RWPE1 (cell line): ENCODE data around the gene IGFALS.

ENCODE experiments used
- CTCF ChIA-PET: fragments of 350-600 bp; sonication (Branson Sonifier 250); formaldehyde crosslinking; extraction: SDS; loops from one replicate; lab custom pipeline; 2021; lab: Yijun Ruan, JAX
- POLR2A ChIA-PET: fragments of 400-600 bp; formaldehyde crosslinking; extraction: SDS; loops from one replicate; lab custom pipeline; 2020; ENCODE audit warnings: antibody characterized with exemption; ENCODE audit not compliant: low non-redundant PET; lab: Yijun Ruan, JAX
- DNase-seq: peaks from one replicate; pipeline ENCODE4 v3.0.0; 2012; ENCODE audit warnings: low spot score
- H3K27ac ChIP-seq: fragments of 450-650 bp; 2 replicates; pipeline ENCODE4 v1.5.1; 2017
- CTCF ChIP-seq: fragments of 450-650 bp; conservative IDR thresholded peaks from 2 replicates; pipeline ENCODE4 v1.5.1; 2017; ENCODE audit warnings: low read depth, mild to moderate bottlenecking

The IGFALS gene

DNA sequence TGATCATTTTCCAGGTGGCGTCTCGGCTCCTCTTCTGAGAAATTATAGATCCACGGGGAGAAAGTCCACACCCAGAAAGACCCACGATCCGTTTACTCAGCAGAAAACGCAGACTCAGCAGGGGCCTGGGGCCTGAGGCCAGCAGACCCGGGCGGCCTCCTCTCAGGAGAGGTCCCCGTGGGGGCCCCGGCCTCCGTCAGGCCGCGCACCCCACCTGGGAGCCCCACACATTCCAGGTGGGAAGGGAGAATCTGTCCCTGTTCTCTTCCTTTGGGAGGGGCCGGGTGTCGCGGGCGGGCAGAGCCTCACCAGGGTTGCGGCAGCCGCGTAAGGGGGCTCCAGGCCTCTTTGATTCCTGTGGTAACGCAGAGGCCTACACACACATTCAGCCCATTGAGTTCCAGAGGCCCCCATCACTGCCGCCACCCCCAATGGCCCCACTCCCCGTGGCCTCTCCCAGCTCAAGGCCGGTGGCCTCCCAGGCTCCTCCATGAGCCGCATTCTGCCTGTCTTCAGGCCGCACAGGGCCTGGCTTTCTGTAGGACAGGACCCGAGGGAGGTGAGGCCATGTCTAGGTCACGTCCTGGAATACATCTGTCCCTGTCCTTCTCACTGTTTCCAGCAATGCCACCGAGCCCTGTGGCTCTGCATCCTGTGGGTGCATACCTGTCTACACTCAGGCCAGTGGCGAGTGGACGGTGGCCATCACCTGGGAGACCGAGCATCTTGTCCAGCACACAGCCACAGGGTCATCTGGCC is 1.6 kb upstream of the IGFALS start:
- ChIA-PET CTCF (no interaction called here), POLR2A (no interaction called here)
- H3K27ac ChIP-seq, result no peak overlapping the region
- DNase-seq, result no peak
- TF ChIP-seq CTCF, result no peak

- H3K27ac ChIP-seq, result no peak overlapping the region
- CTCF ChIA-PET, result no interaction called here
- no peak for TF ChIP-seq CTCF
- DNase-seq, result no peak
- POLR2A ChIA-PET, result no interaction called here
Measured at GRCh38 chr16:1794221-1794871, 841 bp upstream of the IGFALS start.

DNA sequence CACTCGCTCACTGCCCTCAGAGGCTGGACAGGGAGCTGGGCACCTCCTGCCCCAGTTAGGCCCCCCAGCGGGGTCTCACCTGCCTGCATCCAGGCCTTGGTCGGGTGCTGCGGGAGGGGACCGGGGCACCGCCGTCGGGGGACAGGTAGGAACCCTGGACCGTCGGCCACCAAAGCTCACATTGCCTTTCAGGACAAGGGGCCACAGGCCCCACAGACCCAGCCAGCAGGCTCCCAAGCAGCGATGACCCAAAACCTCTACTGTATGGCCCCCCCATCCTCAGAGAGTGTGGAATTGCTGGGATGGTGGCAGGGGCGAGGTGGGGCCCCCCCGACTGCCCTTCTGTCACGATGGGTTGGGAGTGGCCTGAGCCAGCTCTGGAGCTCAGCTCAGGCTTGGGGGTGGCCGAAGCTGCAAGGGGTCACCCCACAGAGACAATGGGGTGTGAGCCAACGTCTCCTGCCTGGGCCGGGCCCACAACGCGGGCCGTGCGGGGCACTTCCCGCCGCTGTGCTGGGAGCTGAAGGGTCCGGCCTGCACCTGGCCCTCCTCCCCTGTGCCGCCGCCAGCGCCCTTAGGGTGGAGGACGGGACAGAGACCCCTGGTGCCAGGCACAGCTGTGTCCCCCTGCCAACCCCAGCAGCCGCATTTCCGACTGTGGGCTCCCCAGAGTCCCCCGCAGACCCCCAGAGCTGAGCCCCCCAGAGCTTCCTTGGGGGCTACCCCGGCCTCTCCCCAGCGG is 498 bp downstream of the IGFALS start:
- DNase-seq, result no peak
- TF ChIP-seq CTCF, result no peak
- ChIA-PET CTCF (interaction anchor here (0.6 kb wide), 1 partner anchor 476 kb away, joined by 3 read pairs; no protein-coding TSS in a partner anchor), POLR2A (no interaction called here)
- no peak overlapping the region for H3K27ac ChIP-seq

- H3K27ac ChIP-seq, result 0 out of 2 replicates have a peak overlapping the region, but pooled peaks have one; percentile 5
- POLR2A ChIA-PET, result interaction anchor here (0.9 kb wide), 1 partner anchor 9 kb away, joined by 3 read pairs; the partner anchor contains the start of genes NUBP2 and SPSB3
- CTCF ChIA-PET, result interaction anchor here (0.6 to 0.8 kb wide), 2 partner anchors 475 to 1007 kb away, joined by 3 read pairs; no protein-coding TSS in a partner anchor
- TF ChIP-seq CTCF, result no peak
- DNase-seq, result no peak
Measured at GRCh38 chr16:1791943-1792812, 1.3 kb downstream of the IGFALS start.

GRCh38 chr16:1791256-1791942 is 2.1 kb downstream of the IGFALS start:
- TF ChIP-seq CTCF, result no peak
- no peak for DNase-seq
- ChIA-PET CTCF (interaction anchor here (0.6 to 0.8 kb wide), 2 partner anchors 789 to 1006 kb away, joined by 3 read pairs; no protein-coding TSS in a partner anchor), POLR2A (interaction anchor here (0.9 kb wide), 1 partner anchor 9 kb away, joined by 3 read pairs; the partner anchor contains the start of genes NUBP2 and SPSB3)
- 0 out of 2 replicates have a peak overlapping the region, but pooled peaks have one; percentile 5 for H3K27ac ChIP-seq
